CD4-positive, alpha-beta T cell treated with Interleukin-4 for 1 hour (primary cell): ENCODE measurements around the gene MRPL11.

Experiments used
- DNase-seq, 2 donors: peaks; one replicate each; pipeline ENCODE4 v3.0.0-alpha.2; 2020 to 2022

Gene MRPL11

DNA sequence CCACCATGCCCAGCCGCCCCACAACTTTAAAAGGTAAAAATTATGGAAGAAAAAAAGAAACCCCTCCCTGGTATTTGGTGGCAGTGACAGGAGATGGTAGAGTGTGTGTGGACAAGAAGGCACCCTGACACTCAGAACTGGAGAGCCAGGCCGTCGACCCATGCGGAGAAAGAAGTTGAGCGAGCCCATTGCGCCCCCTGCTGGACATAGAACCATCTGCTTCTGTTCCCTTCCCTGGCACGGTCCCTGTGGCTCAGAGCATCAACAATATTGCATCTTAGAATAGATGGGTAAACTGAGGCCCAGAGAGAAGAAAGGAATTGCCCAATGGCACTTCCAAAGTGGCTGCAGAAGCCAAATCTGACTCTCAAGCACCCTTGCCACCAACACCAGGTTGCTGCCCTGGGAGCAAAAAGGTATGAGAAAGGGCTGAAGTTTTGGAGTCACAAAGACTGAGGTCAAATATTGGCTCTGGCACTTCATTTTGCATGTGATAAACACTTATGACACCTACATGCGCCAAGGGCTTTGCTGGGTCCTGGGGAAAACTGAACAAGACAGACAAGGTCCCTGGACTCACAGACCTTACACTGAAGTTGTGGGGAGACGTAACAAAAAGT lies 8.6 kb downstream of the MRPL11 start:
- peak; percentile 66 to 71 for DNase-seq

DNA sequence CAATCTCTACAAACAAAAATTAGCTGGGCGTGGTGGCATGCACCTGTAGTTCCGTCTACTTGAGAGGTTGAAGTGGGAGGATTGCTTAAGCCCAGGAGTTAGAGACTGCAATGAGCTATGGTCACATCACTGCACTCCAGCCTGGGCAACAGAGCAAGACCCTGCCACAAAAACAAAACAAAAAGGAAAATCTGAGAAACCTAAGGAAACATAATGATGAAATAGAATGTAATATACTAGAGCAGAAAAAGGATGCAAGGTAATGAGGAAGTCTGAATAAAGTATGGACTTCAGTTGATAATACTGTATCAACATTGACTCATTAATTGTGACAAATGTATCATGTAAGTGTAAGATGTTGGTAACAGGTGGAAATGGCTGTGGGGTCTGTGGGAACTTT lies 9.7 kb downstream of the MRPL11 start:
- no peak for DNase-seq

DNA sequence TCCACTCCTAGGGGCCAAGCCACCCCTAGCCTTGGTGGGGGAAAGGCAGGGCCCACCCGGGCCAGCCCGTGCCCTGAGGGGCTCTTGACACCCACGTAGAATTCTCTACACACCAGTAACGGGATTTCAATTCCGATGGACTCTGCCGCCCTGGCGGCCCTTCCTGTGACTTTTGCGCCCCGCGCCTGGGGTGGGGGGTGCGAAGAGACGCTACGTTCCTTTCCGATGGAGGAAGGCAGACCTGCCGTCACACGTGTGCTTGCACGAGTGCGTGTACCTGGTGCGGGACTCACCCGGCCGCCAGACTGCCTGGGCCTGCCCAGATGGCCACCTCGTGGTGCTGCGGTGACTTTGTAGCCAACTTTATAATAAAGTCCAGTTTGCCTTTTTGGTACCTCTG lies 12.3 kb downstream of the MRPL11 start:
- DNase-seq: no peak

DNA sequence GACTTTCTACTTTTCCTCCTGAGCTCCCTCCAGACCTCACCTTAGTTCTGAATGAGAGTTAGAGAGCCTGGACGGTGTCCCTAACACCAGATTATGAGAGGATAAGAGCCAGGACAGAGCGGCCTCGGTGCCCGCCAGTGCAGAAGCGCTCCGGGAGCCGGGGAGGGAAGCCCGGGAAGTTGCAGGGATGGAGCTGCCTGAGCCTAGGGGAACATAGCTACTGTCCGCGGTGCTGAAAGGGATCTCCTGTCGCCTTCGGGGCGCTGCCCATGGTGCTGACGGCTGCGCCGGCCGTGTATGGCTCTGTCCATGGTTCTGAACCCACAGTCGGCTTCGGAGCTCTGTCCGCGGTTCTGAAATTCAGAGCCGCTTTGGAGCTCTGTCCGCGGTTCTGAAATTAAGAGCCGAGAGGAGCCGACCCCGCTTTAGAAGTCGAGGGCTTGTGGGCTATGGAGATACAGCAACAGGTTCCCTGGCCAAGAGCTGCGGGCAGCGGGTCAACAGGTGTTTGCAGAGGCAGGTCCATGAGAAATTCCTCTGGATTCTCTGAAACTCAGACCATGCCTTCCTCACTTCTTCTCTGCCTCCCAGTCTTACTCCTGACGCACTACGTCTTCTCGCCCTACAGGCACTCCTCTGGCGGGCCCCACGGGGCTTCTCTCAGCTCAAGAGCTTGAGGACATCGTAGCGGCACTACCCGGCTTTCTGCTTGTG lies 17.0 kb downstream of the MRPL11 start:
- DNase-seq: peak; percentile 83 to 89

DNA sequence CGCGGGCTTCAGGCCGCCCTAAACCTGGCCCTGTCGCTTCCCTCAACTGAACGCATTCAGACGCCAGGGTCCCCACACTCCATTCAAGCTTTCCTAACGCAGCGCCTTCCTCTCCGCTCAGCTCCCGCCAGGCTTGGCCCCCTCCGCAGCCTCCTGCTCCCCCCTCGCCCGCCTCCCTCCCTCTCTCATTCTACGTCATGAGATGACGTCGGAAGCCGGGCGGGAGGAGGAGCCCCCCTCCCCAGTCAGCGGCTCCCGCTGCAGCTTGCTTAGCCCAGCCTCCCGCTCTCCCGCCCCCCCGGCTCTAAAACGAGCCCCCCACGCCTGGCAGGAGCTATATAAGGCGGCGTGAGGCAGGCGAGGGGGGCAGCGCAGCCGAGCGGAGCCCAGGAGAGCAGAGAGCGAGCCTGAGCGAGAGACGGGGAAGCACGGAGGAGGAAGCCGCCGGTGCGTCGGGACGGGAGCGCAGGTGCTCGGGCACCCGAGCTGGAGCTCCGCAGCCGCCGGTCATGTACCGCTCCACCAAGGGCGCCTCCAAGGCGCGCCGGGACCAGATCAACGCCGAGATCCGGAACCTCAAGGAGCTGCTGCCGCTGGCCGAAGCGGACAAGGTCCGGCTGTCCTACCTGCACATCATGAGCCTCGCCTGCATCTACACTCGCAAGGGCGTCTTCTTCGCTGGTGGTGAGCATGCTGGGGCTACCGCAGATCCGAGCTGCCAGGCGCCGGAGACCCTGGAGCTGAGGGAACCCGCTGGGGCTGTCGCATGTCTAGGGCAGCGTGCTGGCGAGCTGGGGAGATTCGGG lies 17.8 kb downstream of the MRPL11 start, which contains the start of gene NPAS4:
Gene NPAS4, plus strand, starts transcription at position 365 of the 806 bp plus-strand sequence. Its CDS starts 145 bp downstream, at position 510.
- DNase-seq: no peak

DNA sequence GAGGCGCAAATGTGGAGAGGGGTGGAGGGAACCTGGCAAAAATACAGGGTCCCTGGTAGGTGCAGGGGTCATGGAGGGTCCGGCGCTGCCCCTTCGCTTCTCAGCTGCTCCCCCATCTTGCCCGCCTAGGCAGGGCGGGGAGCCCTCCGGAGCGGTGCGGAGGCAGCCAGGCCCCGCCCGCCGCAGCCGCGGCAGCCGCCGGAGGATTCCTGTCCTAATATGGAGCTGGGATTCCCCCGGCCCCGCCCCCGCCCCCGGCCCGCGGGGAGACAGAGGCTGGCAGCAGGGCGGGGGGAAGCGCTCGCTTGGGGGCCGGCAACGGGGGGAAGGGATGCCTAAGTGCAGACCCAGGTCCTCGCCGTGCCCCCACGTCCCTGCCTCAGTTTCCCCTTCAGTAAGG lies 18.8 kb downstream of the MRPL11 start:
- DNase-seq: no peak

DNA sequence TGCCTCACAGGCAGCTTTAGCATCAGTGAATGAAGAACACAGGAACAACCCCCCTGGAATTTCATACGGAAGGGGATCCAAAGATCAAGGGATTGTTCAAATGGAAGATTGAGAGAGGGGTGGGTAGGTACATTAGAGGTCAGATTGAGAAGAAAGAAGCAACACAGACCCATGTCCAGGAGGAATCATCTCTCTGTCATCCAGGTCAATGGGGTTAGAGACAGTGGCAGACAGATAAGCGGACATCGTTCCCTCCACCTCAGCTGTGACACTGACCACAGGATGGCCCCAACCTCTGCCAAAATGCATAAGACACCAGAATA lies 19.7 kb downstream of the MRPL11 start:
- no peak for DNase-seq

DNA sequence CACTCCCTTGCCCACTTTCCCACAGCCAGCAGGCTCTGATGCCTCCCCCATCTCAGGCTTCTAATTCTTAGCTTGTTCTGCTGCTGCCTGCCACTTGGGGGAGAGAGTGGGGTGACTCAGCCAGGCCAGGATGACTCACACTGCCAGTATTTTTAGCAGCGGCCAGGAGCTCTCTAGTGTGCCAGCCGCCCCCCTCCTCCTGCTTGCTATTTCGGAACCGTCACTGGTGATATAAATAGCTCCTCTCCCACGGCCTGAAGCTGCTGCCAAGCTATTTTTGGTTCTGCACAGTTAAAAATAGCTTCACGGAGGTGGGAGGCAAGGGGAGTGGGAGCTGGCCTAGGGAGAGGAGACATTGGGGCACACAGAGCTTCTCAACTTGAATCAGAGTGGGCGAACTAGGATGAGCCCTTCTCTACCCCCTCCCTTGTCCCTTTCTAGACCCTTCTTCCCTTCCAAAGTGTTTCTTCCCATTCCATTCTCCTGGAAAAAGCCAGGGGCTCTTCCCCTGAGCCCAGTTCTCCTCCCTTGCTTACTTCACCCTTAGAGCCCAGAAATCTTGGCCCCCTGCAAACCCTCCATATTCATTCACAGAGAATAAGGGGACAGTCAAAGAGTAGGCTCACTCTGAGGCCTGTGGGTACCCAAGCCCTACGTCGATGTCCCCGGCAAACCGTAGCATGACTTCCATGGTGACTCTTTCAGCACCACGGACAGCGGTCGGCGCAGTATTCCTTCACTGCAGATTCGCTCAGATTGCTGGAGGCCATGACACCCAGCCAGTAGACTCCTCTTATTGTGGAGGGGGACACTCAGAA lies 20.3 kb downstream of the MRPL11 start:
- peak; percentile 39 to 44 for DNase-seq

DNA sequence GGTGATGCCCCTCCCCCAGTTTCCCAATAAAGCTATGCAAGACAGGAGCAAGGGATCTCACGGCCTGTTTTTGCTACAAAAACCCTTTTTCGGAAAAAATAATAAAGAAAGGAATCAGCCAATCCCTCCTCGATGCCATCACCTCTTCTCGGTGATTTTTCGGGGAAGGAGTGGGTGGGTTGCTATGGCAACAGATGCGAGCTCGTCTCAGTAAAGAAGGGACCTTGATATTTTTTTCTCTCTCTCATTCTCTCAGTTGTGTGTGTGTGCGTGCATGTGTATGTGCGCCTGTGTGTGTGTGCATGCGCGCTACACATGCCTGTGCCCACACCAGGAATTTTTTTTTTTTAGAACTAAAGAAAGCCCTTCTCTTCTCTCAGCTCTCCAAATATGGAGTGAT lies 21.6 kb downstream of the MRPL11 start:
- DNase-seq: no peak

DNA sequence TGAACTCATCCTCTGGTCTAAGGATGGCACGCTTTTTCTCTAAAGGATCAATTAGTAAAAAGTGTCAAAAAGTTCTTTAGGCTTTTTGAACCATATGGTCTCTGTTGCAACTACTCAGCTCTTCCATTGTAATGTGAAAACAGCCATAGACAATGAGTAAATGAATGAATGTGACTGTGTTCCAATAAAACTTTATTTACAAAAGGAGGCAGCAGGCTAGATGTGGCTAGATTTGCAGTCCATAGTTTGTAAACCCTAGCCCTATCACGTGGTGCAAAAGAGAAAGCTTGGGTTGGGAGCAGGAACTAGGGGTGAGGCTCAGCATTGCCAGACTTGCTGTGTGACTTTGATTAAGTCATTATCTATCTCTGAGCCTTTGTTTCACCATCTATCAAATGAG lies 23.2 kb downstream of the MRPL11 start:
- no peak for DNase-seq

DNA sequence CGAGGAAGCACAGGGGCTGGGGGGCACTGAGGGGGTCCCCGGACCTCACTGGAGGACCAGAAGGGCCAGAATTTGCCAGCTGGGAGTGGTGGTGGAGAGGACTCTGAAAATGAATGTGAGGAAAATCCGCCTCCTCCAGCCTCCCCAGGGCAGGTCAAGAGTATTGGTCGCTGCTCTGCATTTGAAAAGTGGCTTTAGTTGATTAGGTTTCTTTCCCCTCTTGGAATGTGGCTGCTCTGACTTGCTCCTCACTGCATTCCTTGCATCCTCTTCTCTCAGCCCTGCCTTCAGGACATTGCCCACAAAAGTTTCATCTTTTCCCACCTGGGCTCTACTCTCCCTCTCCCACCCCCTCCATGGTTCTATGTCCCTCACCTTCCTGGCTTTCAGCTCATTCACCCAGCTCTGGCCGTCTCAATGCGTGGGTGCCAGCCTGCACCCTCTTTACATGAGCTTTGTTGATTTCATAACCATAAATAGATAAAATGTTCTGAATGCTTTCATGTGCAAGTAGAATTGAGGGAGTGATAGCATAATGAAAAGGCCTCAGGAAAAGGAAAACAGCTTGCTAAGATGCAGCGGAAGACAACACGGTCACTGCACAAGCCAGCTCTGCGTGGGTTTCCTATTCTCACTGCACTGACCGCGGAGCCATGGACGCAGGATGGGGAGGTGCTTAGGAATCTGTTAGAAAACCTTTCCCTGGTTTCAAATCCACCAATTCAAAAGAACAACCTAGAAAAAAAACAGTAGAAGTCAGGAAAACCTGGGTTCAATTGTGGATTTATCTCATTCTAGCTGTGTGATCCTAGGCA lies 24.3 kb downstream of the MRPL11 start:
- no peak for DNase-seq

DNA sequence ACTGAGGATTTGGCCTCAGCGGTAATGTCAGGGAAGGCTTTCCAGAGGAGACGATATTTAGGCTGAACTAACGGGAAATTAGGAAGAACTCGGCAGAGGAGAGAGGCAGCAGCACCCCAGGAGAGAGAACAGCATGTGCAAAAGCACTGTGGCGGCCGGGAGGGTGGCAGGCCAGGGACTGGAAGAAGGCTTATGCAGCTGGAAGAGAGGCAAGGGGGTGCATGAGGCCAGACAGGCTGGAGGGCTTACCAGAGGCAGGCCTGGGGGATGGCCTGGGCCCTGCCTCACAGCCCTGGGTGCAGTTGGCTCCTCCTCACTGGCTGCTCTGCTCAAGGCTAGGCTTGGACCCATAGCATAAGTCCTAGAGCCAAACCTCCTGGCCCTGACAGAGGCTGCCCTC lies 25.5 kb downstream of the MRPL11 start:
- DNase-seq: no peak

DNA sequence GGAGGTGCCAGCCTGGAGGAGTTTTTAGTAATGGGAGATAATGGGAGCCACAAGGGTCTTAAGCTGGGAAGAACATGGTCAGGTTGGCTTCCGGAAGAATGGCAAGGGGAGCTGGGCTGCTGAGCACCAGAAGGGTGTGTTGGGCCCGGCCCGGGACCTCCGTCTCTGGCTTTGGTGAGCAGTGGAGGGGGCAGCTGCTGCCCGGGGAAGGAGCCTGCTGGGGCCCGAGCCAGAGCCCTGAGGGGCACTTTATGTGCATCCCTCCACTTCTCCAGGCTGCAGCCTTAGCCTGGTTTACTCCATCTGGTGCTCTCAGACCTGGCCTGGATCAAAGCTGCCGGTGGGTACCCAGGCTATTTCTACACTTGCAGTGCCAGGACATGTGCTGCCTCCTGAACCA lies 26.5 kb downstream of the MRPL11 start:
- no peak for DNase-seq

DNA sequence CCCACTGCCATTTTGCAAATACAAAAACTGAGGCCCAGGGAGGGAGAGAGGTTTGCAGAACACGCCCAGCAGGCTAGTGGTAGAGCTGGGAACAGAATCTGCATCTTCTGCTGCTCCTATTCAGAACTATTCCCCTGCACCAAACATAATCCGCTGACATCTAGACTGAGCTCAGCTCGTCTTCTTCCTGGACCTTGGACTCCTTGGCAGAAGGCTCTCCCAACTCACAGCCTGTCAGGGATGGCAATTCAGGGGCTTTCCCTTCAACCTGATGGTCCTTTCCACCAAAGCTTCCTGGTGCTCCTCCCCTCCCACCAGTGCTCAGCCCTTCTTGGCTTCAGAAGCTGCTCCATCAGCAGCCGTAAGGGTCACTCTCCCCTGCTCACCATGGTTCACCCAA lies 27.3 kb downstream of the MRPL11 start:
- DNase-seq: no peak

DNA sequence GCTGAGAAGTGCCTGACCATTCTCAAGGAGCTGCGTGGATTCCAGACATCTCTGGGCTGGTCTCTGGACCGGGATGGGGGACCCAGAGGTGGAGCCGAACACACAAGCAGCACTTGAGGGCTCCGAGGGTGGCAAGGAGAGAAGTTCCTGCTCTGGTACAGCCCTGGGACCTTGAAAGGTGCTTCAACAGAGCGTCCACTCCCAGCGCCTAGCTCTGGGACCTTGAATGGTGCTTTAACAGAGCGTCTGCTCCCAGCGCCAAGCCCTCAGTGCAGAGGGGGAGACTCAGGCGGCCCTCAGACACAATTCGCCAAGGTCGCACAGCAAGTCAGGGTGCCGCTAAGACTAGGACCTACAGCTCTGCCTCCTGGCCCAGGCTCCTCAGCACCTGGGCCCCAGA lies 28.5 kb downstream of the MRPL11 start:
- no peak for DNase-seq

DNA sequence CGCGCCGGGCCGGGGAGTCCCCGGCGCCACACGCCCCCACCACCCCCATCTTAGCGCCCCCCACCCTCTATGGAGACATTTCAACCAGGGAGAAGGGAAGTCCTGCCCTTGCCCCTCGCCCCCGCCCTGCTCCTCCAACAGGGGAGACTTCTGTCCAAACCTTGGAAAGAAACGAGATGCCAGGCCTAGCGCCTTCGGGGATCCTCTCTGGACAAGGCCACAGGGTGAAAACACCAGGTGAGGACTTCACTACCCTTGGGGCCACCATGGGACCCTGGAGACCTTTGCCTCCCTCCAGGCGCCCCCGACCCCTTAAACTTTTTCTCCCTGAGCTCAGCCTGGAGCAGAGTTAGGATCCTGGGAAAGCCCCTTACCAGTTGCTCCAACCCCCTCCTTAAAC lies 29.4 kb downstream of the MRPL11 start:
- DNase-seq: no peak

DNA sequence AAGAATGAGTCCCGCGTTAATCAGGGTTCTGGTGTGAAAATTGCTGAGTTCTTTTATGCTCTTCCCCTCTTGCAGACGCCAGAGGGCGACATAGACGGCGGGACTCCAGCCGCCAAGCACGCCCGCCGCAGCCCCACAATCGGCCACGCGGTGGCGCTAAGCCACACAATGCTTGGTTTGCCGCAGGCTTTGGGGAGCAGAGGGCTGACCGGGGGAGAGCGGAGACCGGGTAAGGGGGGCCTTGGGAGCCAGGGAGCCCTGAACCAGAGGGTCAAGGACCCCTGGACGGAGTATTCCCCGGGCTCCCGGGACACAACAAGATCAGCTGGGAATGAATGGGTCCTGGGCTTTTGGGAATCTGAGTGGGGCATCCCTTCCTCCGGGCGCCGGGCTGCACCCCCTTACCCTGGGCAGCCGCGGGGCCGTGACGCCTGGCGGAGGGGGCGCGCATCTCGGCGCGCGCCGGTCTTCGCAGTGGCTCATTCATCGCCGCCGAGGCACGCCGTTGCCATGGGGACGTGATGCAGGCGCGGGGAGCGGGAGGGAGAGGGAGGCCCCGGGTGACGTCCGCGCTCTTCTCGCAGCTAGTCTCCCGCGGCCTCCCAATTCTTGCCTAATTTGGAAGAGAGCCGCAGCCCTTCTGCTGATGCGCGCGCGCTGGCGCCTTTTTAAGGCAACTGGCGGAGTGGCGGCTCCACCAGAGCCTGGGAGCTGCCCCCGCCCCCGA lies 30.0 kb downstream of the MRPL11 start:
- DNase-seq: peak; percentile 87 to 90

DNA sequence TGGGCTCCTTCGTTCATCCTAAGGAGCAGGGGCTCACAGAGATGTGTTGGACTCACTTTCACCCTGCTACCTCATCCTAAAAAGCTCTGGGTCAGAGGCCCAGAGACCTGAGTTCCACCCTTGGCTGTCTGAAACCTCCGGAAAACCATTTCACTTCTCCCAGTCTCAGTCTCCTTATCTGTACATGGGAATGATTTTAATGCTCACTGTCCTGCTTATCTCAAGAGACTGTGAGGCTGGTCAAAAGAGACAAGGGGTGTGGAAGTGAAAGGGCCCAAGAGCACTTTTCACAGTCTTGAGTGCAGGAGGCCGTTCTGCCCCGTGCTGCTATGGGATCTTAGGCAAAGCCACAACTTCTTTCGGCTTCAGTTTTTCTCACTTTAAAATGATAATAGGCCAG lies 31.0 kb downstream of the MRPL11 start:
- DNase-seq: no peak

DNA sequence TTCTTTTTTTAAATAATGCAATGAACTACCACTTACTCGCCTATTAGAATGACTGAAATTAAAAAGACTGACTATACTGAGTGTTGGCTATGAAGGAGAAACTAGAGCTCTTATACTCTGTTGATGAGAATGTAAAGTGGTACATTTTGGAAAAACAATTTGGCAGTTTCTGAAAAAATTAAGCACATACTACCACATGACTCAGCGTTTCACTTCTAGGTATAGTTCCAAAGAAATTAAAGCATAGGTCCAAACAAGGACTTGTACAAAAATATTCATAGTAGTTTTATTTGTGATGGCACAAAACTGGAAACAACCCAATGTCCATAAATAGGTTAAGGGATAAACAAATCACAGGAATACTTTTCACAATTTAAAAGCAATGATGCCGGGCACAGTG lies 44.7 kb downstream of the MRPL11 start:
- no peak for DNase-seq

DNA sequence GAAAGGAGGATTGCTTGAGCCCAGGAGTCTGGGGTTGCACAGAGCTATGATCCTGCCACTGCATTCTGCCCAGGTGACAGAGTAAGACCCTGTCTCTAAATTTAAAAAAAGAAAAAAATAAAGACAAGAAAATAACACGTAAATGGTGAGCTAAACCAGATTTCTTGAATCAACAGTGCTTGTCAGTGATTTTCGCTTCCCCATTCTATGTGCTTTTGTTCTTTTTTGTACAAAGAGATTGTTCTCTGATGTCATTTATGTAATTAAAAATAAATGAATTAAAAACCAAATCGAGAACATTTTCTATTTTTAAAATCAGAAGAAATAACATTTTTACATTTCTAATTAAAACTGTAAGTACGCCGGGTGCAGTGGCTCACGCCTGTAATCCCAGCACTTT lies 47.3 kb downstream of the MRPL11 start:
- no peak for DNase-seq

DNA sequence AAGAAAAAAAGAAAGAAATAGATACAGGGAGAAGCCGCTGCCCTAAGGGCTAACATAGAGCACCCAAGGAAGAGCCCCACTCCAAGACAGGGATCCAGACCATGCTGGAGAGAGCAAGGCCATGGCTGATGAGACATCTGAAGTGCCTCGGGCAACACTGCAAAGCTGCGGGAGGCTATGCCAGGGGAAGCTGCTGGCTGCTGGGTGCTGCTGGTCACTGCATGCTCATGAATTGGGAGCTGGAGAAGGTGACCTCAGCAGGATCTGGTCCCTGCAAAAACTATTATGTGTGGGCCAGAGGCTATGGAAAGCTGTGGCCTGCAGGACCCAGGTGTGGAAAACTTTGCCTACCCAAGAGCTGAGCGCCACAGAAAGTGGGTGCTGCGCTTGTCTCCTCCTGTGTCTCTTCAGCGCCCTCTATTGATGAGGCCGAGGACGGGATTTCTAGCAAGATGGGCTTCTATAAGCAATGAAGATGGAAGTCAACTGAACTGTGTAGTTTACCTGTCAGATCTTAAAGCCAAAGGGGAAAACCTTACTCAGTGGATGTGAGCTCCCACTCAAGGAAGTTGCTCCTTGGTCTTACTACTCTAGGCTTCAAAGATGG lies 49.8 kb downstream of the MRPL11 start:
- peak; percentile 76 to 77 for DNase-seq
